GM04504 (cell line): ENCODE results near the gene STXBP5L.
"Not testable (repeated sequence)": the region's sequence is repeated elsewhere in the genome, so short reads cannot be mapped to it uniquely, and the experiment has no call there.

Experiments
- DNase-seq: peaks from one replicate; pipeline ENCODE4 v3.0.0-alpha.2; 2012; ENCODE audit warnings: low read depth

Gene STXBP5L

GRCh38 chr3:121431726-121432517 lies 523.9 kb downstream of the STXBP5L start:
- peak; percentile 29 for DNase-seq

DNA sequence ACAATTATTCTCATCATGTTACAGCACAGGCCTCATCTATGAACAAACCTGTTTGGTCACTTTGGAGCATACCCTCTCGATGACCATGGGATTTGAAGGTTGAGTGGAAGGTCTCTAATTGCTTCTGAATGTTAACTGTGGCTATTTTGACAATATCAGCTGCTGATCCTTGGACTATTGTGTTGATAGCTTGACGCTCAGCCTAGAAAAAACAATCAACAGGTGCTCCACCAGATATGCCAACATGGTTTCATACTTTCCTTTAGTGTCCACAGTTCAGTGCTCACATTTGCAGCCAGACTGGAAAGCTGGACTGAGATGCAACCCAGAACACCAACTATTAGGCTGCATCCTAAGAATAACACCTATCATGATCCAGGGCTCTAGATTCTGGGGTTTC lies 528.1 kb downstream of the STXBP5L start:
- DNase-seq = no peak

DNA sequence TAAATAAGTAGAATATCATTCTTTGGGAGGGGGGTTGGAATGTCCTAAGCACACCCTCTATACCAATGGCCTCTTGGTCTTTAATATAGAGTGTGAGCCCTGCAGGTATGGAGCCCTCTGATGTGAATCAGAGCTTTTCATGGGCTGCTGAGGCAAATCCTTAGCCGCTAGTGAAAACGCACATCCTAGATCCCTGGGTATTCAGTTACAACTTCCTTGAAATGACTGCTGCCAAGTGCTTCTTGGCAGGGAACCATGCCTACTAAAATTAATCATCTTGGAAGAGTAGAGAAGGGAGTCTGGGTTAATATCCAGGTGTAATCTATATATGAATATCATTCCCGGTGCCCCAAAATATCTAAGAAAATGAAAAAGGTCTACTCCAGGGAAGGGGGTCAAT lies 528.6 kb downstream of the STXBP5L start:
- no peak for DNase-seq

DNA sequence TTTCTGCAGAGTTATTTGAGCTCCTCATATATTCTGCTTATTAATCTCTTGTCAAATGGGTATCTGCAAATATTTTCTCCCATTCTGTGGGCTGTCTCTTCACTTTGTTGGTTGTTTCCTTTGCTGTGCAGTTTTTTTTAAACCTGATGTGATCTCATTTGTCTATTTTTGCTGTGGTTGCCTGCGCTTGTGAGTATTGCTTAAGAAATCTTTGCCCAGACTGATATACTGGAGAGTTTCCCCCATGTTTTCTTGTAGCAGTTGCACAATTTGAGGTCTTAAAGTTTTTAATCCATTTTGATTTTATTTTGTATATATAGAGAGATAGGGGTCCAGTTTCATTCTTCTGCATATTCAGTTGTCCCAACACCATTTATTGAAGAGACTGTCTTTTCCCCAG lies 535.5 kb downstream of the STXBP5L start:
- DNase-seq = no peak

GRCh38 chr3:121451752-121452151 lies 543.7 kb downstream of the STXBP5L start:
- DNase-seq = not testable (repeated sequence)

DNA sequence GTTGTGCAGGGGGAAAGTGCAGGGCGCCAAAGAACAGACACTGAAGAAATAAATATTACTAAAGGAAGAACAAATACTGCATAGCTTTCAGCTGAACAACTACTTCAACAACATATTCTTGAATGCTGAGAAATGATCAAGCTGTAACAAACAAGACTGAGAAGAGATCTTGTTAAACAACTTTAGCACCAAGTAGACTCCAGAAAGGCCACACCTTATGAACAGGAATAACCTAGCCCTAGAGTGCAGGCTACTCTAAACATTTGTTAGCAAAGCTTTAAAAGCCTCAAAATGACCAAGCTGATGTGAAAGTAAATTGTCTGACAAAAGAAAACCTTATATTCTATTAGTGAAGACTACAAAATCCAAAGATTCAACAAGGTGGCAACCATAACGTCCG lies 554.6 kb downstream of the STXBP5L start:
- DNase-seq = no peak

GRCh38 chr3:121463745-121464144 lies 555.7 kb downstream of the STXBP5L start:
- DNase-seq = no peak

DNA sequence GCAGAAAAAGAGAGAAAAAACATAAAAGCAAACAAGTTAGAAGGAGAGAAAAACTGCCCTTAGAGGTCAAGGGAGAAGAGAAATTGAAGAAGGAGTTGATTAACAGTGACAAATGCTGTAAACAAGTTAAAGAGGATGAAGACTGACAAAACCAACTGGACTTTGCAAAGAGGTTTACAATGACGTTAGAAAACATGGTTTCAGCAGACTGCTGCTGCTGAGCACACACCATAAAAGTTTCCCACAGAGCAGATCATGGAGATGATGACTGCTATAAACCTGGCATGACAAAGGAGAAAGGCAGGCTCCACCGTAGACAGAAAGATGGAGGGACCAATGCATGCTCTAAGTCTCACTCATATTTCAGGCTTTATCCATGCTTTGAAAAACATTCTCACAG lies 559.1 kb downstream of the STXBP5L start:
- DNase-seq = no peak

DNA sequence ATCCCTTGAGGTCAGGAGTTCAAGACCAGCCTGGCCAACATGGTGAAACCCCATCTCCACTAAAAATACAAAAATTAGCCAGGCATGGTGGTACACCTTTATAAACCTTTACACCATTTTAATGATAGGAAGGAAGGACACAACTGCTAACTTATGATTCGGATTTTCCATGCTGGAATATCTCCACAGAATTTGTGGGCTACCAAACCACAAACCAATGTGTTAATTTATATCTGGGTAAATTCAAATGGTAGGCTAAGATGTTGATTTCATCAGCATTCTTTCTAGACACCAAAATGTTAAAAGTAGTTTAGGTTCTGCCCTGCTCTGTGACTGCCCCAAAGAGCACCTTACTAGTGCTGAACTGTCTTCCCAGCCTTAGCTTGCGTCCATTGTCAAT lies 565.0 kb downstream of the STXBP5L start:
- DNase-seq = no peak
